ENCODE results near the gene C3orf18.

The C3orf18 gene

DNA sequence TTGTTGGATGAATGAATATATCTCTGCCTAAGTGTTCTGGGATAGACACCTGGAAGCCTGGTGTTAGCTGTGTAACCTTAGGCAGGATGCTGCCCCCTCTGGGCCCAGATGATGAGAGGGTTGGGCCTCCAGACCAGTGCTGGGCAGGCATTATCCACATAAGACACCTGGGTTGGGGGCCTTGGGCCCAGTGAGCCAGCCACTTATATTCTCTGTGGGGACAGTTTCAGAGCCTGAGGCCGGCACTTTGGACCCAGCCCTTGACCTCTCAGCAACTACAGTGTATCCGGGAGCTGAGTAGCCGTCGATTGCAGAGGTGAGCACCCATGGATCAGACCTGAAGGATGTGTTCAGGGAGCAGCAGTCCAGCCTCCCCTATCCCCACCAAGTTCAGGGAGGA, 3.9 kb upstream of the C3orf18 start:
- Histone ChIP-seq H3K27me3 (ENCODE audit: control insufficient read depth in 5 of 5, insufficient read depth in 4 of 5, low read length in 5 of 5) (no peaks in the 10 kb centered on the region), H3K9me3 (ENCODE audit: control insufficient read depth in 5 of 5, low read length in 5 of 5) (no peaks in the 10 kb centered on the region), H3K36me3 (ENCODE audit: control insufficient read depth in 5 of 5, insufficient read depth in 5 of 5, low read length in 5 of 5) (peaks cover 0 to 42% (median 22%) of the 10 kb centered on the region in 5 donors), H3K27ac (ENCODE audit: low read depth, low read length) (no peak overlapping the region), H3K4me3 (ENCODE audit: low read depth in 1 of 5, low read length in 5 of 5) (no peak overlapping the region), H3K4me1 (ENCODE audit: control insufficient read depth in 5 of 5, insufficient read depth in 5 of 5, low read length in 5 of 5) (peaks cover 6 to 49% (median 43%) of the 10 kb centered on the region in 5 donors), H3K9ac (ENCODE audit: low read length in 5 of 5) (no peak overlapping the region)

DNA sequence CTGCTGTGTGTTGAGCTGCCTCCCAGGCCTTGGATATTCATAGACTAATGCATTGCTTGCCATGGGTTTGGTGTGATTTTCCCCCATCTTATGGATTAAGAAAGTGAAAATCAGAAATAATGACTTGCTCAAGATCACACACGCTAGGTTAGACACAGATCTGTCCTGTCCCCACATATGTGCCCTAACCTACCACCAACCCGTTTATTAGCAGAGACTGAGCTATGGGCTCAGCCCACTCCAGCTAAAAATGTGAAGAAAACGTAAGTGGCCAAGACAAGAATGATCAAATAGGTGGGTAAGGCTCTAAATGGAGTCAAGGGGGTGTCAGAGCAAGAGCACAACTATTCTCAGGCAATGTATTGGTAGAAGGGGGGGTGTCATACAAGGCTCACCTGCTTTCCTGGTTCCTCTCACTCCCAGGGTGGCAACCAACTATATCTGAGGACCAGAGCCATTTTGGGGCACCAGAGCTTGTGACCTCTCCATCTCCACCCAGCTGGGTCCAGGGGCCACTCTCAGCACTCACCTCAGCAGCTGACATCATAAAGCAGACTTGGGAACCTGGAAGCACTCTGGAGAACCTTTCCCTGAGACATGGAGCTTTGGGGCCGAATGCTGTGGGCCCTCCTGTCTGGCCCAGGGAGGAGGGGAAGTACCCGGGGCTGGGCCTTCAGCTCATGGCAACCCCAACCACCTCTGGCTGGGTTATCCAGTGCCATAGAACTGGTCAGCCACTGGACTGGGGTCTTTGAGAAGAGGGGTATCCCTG, 3.1 kb upstream of the C3orf18 start:
- Histone ChIP-seq H3K9me3 (ENCODE audit: control insufficient read depth in 5 of 5, low read length in 5 of 5) (no peaks in the 10 kb centered on the region), H3K9ac (ENCODE audit: low read length in 5 of 5) (peak overlapping the region; percentile 12 to 80 (median 21)), H3K27ac (ENCODE audit: low read depth, low read length) (no peak overlapping the region), H3K4me1 (ENCODE audit: control insufficient read depth in 5 of 5, insufficient read depth in 5 of 5, low read length in 5 of 5) (peaks cover 6 to 51% (median 44%) of the 10 kb centered on the region in 5 donors), H3K4me3 (ENCODE audit: low read depth in 1 of 5, low read length in 5 of 5) (peak overlapping the region in 1 of 5 donors; percentile 90), H3K27me3 (ENCODE audit: control insufficient read depth in 5 of 5, insufficient read depth in 4 of 5, low read length in 5 of 5) (no peaks in the 10 kb centered on the region), H3K36me3 (ENCODE audit: control insufficient read depth in 5 of 5, insufficient read depth in 5 of 5, low read length in 5 of 5) (peaks cover 0 to 34% (median 15%) of the 10 kb centered on the region in 5 donors)

DNA sequence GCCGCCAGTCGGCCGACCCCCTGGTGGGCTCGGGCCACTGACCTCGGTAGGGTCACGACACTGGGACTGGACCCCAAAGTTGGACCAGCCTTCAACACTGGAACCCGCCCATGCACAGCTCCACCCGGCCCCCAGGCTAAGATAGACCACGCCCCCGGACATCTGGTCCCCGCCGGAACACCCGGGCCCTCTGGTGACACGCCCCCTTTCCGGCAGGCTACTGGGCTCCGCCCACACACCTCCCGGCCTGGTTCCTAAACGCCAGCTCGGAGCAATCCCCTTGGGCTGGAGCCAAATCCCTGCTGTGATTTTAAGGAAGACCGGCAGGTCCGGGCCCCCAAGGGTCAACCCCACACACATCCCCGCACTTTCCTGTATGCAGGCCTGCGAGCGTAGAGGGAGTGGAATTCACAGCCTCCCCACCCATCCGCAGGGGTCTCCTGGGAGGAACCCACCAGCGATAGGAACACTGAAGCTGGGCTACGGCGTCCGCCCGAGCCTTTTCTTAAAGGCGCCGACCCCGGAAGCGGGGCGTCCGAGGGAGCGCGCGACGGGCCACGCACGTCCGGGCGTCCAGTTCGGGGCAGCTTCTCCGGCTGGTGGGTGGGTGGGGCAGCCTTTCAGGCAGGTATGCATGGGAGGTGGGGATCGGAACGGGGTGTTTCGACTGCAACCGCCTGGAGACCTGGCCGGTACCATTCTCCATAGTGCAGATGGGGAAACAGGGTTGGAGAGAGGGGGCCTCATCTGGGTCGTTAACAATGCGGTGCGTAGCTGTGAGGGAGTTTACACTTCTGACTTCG, 1.6 kb upstream of the C3orf18 start, which contains the start of gene HEMK1:
HEMK1 (plus strand) TSS at position 576 of the 803 bp plus-strand sequence. CDS start 1,583 bp downstream, outside the sequence.
- H3K4me1 ChIP-seq (ENCODE audit: control insufficient read depth in 5 of 5, insufficient read depth in 5 of 5, low read length in 5 of 5): peaks cover 6 to 51% (median 44%) of the 10 kb centered on the region in 5 donors
- peak within 1 kb of the TSS; percentile 81 for H3K27ac ChIP-seq (ENCODE audit: low read depth, low read length)
- no peaks in the 10 kb centered on the region for H3K9me3 ChIP-seq (ENCODE audit: control insufficient read depth in 5 of 5, low read length in 5 of 5)
- H3K4me3 ChIP-seq (ENCODE audit: low read depth in 1 of 5, low read length in 5 of 5): peak within 1 kb of the TSS; percentile 81 to 99 (median 94)
- H3K36me3 ChIP-seq (ENCODE audit: control insufficient read depth in 5 of 5, insufficient read depth in 5 of 5, low read length in 5 of 5): peaks cover 0 to 27% (median 10%) of the 10 kb centered on the region in 5 donors
- peak within 1 kb of the TSS; percentile 80 to 94 (median 93) for H3K9ac ChIP-seq (ENCODE audit: low read length in 5 of 5)
- no peaks in the 10 kb centered on the region for H3K27me3 ChIP-seq (ENCODE audit: control insufficient read depth in 5 of 5, insufficient read depth in 4 of 5, low read length in 5 of 5)

DNA sequence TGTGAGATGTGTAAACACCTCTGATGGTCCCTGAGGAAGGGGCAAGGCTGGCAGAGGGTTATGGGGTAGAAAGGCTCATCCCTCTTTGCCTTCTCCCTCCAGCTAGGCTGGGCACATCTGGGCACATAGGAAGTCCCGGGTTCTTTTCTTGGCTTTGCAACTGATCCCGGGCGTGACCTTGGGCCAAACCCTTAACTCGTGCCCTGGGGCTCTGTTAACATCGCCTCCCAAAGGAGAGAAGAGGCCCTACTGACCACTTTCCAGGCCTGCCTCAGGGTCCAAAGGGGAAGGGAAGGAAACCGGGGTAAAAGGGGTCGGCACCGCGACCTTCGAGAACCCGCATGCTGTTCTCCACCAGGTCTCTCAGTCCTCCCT, 549 bp downstream of the C3orf18 start:
- no peaks in the 10 kb centered on the region for H3K27me3 ChIP-seq (ENCODE audit: control insufficient read depth in 5 of 5, insufficient read depth in 4 of 5, low read length in 5 of 5)
- H3K4me3 ChIP-seq (ENCODE audit: low read depth in 1 of 5, low read length in 5 of 5): peak overlapping the region; percentile 52 to 81 (median 69)
- H3K36me3 ChIP-seq (ENCODE audit: control insufficient read depth in 5 of 5, insufficient read depth in 5 of 5, low read length in 5 of 5): peaks cover 0 to 9% (median 0%) of the 10 kb centered on the region in 5 donors
- H3K9me3 ChIP-seq (ENCODE audit: control insufficient read depth in 5 of 5, low read length in 5 of 5): no peaks in the 10 kb centered on the region
- peaks cover 4 to 42% (median 38%) of the 10 kb centered on the region in 5 donors for H3K4me1 ChIP-seq (ENCODE audit: control insufficient read depth in 5 of 5, insufficient read depth in 5 of 5, low read length in 5 of 5)
- H3K27ac ChIP-seq (ENCODE audit: low read depth, low read length): peak overlapping the region; percentile 23
- H3K9ac ChIP-seq (ENCODE audit: low read length in 5 of 5): peak overlapping the region in 4 of 5 donors; percentile 63 to 84 (median 75)

DNA sequence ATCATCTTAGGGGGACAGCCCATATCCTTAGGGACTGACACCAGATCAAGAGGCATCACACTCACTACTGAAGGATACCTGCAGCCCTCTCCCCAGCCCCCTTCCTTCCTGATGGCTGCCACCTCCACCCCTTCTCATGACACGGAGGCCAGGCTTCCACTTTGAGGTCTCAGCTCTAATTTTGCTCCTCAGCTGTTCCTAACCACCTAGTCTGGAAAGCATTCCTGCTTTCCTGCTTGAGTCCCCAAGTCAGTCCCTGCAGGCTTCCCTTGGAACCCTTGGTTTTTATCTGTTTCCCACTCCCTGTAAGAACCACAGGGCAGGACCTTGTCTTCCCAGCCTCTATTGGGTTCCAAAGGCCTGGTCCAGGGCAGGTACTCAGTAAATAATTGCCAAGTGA, 3.2 kb downstream of the C3orf18 start:
- H3K9me3 ChIP-seq (ENCODE audit: control insufficient read depth in 5 of 5, low read length in 5 of 5): no peaks in the 10 kb centered on the region
- H3K9ac ChIP-seq (ENCODE audit: low read length in 5 of 5): no peak overlapping the region
- no peak overlapping the region for H3K27ac ChIP-seq (ENCODE audit: low read depth, low read length)
- H3K27me3 ChIP-seq (ENCODE audit: control insufficient read depth in 5 of 5, insufficient read depth in 4 of 5, low read length in 5 of 5): no peaks in the 10 kb centered on the region
- H3K4me3 ChIP-seq (ENCODE audit: low read depth in 1 of 5, low read length in 5 of 5): no peak overlapping the region
- H3K4me1 ChIP-seq (ENCODE audit: control insufficient read depth in 5 of 5, insufficient read depth in 5 of 5, low read length in 5 of 5): peaks cover 4 to 28% (median 23%) of the 10 kb centered on the region in 5 donors
- H3K36me3 ChIP-seq (ENCODE audit: control insufficient read depth in 5 of 5, insufficient read depth in 5 of 5, low read length in 5 of 5): peaks cover 0 to 5% (median 4%) of the 10 kb centered on the region in 5 donors

DNA sequence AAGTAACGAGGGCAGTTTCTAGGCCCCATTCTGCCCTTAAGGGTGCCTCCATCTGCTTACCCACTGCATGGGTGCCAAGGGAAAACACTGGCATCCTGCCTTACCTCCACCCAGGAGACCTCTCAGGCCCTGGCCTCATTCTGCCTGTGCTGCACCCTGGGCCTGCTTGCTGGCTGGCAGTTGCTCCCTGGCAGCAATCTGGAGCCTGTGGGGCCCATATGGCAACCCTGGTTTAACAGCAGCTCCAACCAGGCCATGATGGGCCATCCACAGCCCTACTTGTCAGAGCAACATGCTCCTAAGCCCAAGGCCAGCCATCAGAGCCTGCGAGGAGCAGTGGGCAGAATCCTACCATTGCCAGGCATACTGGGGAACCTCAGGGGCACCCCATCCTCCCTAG, 3.7 kb downstream of the C3orf18 start:
- no peaks in the 10 kb centered on the region for H3K9me3 ChIP-seq (ENCODE audit: control insufficient read depth in 5 of 5, low read length in 5 of 5)
- H3K27ac ChIP-seq (ENCODE audit: low read depth, low read length): no peak overlapping the region
- peaks cover 4 to 25% (median 22%) of the 10 kb centered on the region in 5 donors for H3K4me1 ChIP-seq (ENCODE audit: control insufficient read depth in 5 of 5, insufficient read depth in 5 of 5, low read length in 5 of 5)
- no peaks in the 10 kb centered on the region for H3K27me3 ChIP-seq (ENCODE audit: control insufficient read depth in 5 of 5, insufficient read depth in 4 of 5, low read length in 5 of 5)
- H3K36me3 ChIP-seq (ENCODE audit: control insufficient read depth in 5 of 5, insufficient read depth in 5 of 5, low read length in 5 of 5): peaks cover 0 to 7% (median 4%) of the 10 kb centered on the region in 5 donors
- H3K9ac ChIP-seq (ENCODE audit: low read length in 5 of 5): peak overlapping the region in 1 of 5 donors; percentile 3
- no peak overlapping the region for H3K4me3 ChIP-seq (ENCODE audit: low read depth in 1 of 5, low read length in 5 of 5)

DNA sequence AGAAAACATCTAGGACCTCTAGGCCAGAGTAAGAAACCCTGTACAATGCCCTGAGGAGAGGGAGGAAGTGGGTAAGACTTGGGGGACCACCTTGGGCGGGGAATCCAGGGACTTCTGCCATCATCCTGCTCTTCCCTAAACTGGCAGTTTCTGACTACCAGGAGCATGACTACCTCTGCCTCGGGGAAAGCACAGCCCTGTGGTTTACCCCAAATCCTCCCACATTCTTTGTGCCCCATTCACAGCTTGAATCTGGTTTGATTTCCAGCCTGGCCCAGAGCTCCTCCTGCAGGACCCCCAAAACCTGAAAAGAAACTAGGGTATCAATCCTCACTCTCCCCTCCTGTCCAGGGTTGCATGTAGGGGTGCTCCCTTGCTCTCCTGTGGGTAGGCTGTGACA, 4.7 kb downstream of the C3orf18 start:
- Histone ChIP-seq H3K9me3 (ENCODE audit: control insufficient read depth in 5 of 5, low read length in 5 of 5) (no peaks in the 10 kb centered on the region), H3K4me1 (ENCODE audit: control insufficient read depth in 5 of 5, insufficient read depth in 5 of 5, low read length in 5 of 5) (peaks cover 4 to 15% (median 12%) of the 10 kb centered on the region in 5 donors), H3K4me3 (ENCODE audit: low read depth in 1 of 5, low read length in 5 of 5) (no peak overlapping the region), H3K27ac (ENCODE audit: low read depth, low read length) (no peak overlapping the region), H3K27me3 (ENCODE audit: control insufficient read depth in 5 of 5, insufficient read depth in 4 of 5, low read length in 5 of 5) (no peaks in the 10 kb centered on the region), H3K9ac (ENCODE audit: low read length in 5 of 5) (no peak overlapping the region), H3K36me3 (ENCODE audit: control insufficient read depth in 5 of 5, insufficient read depth in 5 of 5, low read length in 5 of 5) (peaks cover 0 to 10% (median 4%) of the 10 kb centered on the region in 5 donors)

DNA sequence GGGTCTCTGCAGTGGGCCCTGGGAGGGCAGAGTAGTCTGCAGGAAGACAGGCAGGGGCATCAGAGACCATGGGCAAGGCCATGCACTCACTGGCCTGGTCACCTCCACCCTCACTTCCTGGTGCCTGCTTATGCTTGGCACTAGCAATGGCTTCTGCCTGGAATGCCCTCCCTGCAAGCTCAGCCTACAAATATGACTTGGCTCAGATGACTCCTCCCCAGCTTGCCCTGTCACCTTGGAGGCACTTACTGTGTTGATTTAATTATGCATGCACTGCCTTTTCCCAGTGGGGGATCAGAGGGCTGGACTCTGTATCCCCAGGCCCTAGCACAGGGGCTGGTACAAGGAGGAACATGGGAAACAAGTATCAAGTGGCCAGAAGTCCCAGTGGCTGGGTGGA, 7.8 kb downstream of the C3orf18 start:
- Histone ChIP-seq H3K9ac (ENCODE audit: low read length in 5 of 5) (no peak overlapping the region), H3K27me3 (ENCODE audit: control insufficient read depth in 5 of 5, insufficient read depth in 4 of 5, low read length in 5 of 5) (peaks cover 0 to 7% (median 4%) of the 10 kb centered on the region in 5 donors), H3K4me3 (ENCODE audit: low read depth in 1 of 5, low read length in 5 of 5) (no peak overlapping the region), H3K27ac (ENCODE audit: low read depth, low read length) (no peak overlapping the region), H3K9me3 (ENCODE audit: control insufficient read depth in 5 of 5, low read length in 5 of 5) (no peaks in the 10 kb centered on the region), H3K36me3 (ENCODE audit: control insufficient read depth in 5 of 5, insufficient read depth in 5 of 5, low read length in 5 of 5) (peaks cover 0 to 10% (median 2%) of the 10 kb centered on the region in 5 donors), H3K4me1 (ENCODE audit: control insufficient read depth in 5 of 5, insufficient read depth in 5 of 5, low read length in 5 of 5) (no peaks in the 10 kb centered on the region)

DNA sequence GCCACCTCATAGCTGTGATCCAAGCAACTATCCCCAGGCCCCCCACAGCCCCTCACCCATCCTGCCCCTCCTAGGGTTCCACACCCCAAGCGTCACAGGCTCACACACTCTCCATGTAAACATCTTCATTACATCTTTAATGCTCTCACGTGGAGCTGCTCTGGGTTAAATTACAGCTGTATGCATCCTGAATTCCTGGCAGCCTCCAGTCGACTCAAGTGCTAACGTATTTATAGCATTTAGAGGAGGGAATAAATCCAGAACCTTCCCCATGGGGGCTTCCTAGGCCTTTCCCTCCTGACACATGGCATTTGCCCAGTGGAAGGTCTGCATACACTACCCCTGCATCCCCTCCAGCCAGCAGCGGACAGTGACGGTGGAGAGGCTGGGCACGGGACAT, 9.6 kb downstream of the C3orf18 start:
- no peaks in the 10 kb centered on the region for H3K9me3 ChIP-seq (ENCODE audit: control insufficient read depth in 5 of 5, low read length in 5 of 5)
- no peaks in the 10 kb centered on the region for H3K4me1 ChIP-seq (ENCODE audit: control insufficient read depth in 5 of 5, insufficient read depth in 5 of 5, low read length in 5 of 5)
- peaks cover 0 to 10% (median 0%) of the 10 kb centered on the region in 5 donors for H3K36me3 ChIP-seq (ENCODE audit: control insufficient read depth in 5 of 5, insufficient read depth in 5 of 5, low read length in 5 of 5)
- H3K4me3 ChIP-seq (ENCODE audit: low read depth in 1 of 5, low read length in 5 of 5): no peak overlapping the region
- H3K27ac ChIP-seq (ENCODE audit: low read depth, low read length): no peak overlapping the region
- H3K27me3 ChIP-seq (ENCODE audit: control insufficient read depth in 5 of 5, insufficient read depth in 4 of 5, low read length in 5 of 5): peaks cover 0 to 12% (median 4%) of the 10 kb centered on the region in 5 donors
- no peak overlapping the region for H3K9ac ChIP-seq (ENCODE audit: low read length in 5 of 5)

DNA sequence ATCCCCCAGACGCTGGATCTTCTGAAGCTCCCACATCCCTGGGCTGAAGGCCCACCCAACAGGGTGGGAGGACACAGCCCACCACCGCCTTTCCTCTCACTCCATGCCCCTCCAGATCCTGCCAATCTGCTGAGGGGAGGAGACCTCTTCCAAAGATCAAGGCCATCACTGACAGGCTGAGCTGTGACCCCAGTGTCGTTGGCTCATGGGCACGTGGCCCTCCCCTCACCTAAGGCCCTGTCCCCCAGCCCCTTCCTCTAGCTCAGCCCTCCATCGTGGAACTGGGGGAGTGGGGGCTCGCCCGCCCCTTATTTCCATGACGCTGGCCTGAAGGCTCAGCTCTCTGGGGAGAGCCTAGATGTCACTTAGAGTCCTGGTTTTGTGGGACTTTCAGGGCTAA, 10.4 kb downstream of the C3orf18 start:
- no peaks in the 10 kb centered on the region for H3K4me1 ChIP-seq (ENCODE audit: control insufficient read depth in 5 of 5, insufficient read depth in 5 of 5, low read length in 5 of 5)
- no peak overlapping the region for H3K4me3 ChIP-seq (ENCODE audit: low read depth in 1 of 5, low read length in 5 of 5)
- H3K36me3 ChIP-seq (ENCODE audit: control insufficient read depth in 5 of 5, insufficient read depth in 5 of 5, low read length in 5 of 5): peaks cover 0 to 10% (median 0%) of the 10 kb centered on the region in 5 donors
- no peak overlapping the region for H3K27ac ChIP-seq (ENCODE audit: low read depth, low read length)
- H3K9ac ChIP-seq (ENCODE audit: low read length in 5 of 5): no peak overlapping the region
- H3K27me3 ChIP-seq (ENCODE audit: control insufficient read depth in 5 of 5, insufficient read depth in 4 of 5, low read length in 5 of 5): peaks cover 0 to 14% (median 4%) of the 10 kb centered on the region in 5 donors
- H3K9me3 ChIP-seq (ENCODE audit: control insufficient read depth in 5 of 5, low read length in 5 of 5): no peaks in the 10 kb centered on the region
